Ovary (tissue), 9 donors: ENCODE results near the gene DENND2D. TPM values are rescaled to one million over a fixed set of nuclear protein-coding genes. Genes with fewer than 3 reads are reported as not detected.

Experiments used
- DNase-seq, 5 donors: peaks; one replicate each; pipeline ENCODE4 v3.0.0-alpha.2; 2019 to 2020
- H3K27ac ChIP-seq, 2 donors: fragments of 200-600 bp; one replicate each; pipeline versions ENCODE4 v1.5.1 to v1.8.0; 2019 to 2022
- H3K27me3 ChIP-seq: fragments of 200-600 bp; one replicate; pipeline ENCODE4 v1.8.0; 2022
- H3K36me3 ChIP-seq: fragments of 200-600 bp; sonication (generic); one replicate; pipeline ENCODE4 v1.5.1; 2019
- H3K4me1 ChIP-seq: one replicate; pipeline ENCODE4 v1.8.1; 2013; ENCODE audit warnings: mild to moderate bottlenecking, moderate library complexity; ENCODE audit not compliant: insufficient read depth
- H3K4me3 ChIP-seq: fragments of 200-600 bp; sonication (generic); one replicate; pipeline ENCODE4 v1.5.1; 2017
- H3K9me3 ChIP-seq, 2 donors: fragments of 200-600 bp in 1 of 2; sonication (generic) in 1 of 2; one replicate each; pipeline versions ENCODE4 v1.5.1 to v1.8.1; 2013 to 2019; ENCODE audit warnings: mild to moderate bottlenecking in 1 of 2, moderate library complexity in 1 of 2
- CTCF ChIP-seq, 3 donors: fragments of 450-650 bp in 2 of 3; fragments of 200-600 bp in 1 of 3; IDR thresholded peaks; one replicate each; pipeline versions ENCODE4 v1.5.1 to v1.8.0; 2016 to 2022; ENCODE audit warnings: antibody characterized with exemption in 3 of 3, mild to moderate bottlenecking in 1 of 3
- EP300 ChIP-seq: sonication (generic); formaldehyde crosslinking; IDR thresholded peaks from one replicate; pipeline ENCODE4 v1.6.1; 2017; ENCODE audit warnings: antibody characterized with exemption
- POLR2A ChIP-seq: fragments of 450-650 bp; IDR thresholded peaks from one replicate; pipeline ENCODE4 v1.6.1; 2017; ENCODE audit warnings: antibody characterized with exemption, mild to moderate bottlenecking, moderate library complexity
- WGBS, 3 donors: extraction: QIAGEN DNeasy Blood & Tissue Kit in 1 of 3; methylation state at CpG; one replicate each; pipeline versions ENCODE4 v1.1.5 to v1.1.7; 2013 to 2017; 5-methylcytosine and 5-hydroxymethylcytosine counted together
- intact Hi-C, 4 donors: fragments of 100-400 bp; cut with DNase I; formaldehyde crosslinking; loops; one replicate each; pipeline versions ENCODE4 v1.11.0 to v1.15.1; 2022 to 2023
- polyA plus RNA-seq, 2 donors: library from polyadenylated mRNA; stranded (reverse); fragments of 200-250 nt in 1 of 2; fragments of 350-450 nt in 1 of 2; fragmentation: Illumina TruSeq in 1 of 2; extraction: RNeasy Lipid Tissue Mini Kit (QIAGEN cat#74804) in 1 of 2; gene quantifications; one replicate each; pipeline ENCODE4 v1.2.3, GENCODE V29; 2013 to 2014
- total RNA-seq, 7 donors: library from RNA; depleted of rRNA in 2 of 7; stranded (reverse); fragments of >200 nt in 2 of 7; fragmentation: NEBNext Ultra II Directional in 3 of 7; extraction: Animal tissue kit (Norgen Biotek cat#: 25700) in 3 of 7; gene quantifications; one replicate each; pipeline versions ENCODE4 v1.1.0 to v1.2.4, GENCODE V29; 2016 to 2023
- donor health status: DM: no; HTN: no; CAD: no; lungs with moderate emphysema.
- donor health status: DM: no; HTN: no; CAD: no.
- donor health status: Bipolar disorder and iron deficiency.
- donor health status: DM: yes; HTN: yes; CAD: no.
- donor health status: DM: no; HTN: no; CAD: no.
- donor health status: DM: yes; HTN: yes; CAD: no.

Gene DENND2D
- total and polyA plus RNA-seq, 9 donors: 2.5 to 19.0 (median 9.5) TPM

- Histone ChIP-seq H3K27me3 (no peaks in the 10 kb centered on the region), H3K27ac (no peak overlapping the region), H3K36me3 (no peaks in the 10 kb centered on the region), H3K4me3 (no peak overlapping the region), H3K9me3 (no peaks in the 10 kb centered on the region), H3K4me1 (peaks cover 2% of the 10 kb centered on the region)
- intact Hi-C loops: no loop called here
- WGBS, 3 donors: 29 to 50% (median 29%) methylated on average over 4 of the region's 4 CpGs
- TF ChIP-seq POLR2A (no peak), EP300 (no peak), CTCF (IDR thresholded peaks at IDR 0.05) (no peak)
- DNase-seq: no peak
Measured at GRCh38 chr1:111163363-111163762, 37.1 kb downstream of the DENND2D start.

GRCh38 chr1:111162488-111162880 is 38.0 kb downstream of the DENND2D start:
- H3K9me3 ChIP-seq: no peaks in the 10 kb centered on the region
- WGBS, 3 donors: 82 to 88% (median 88%) methylated on average over 2 of the region's 2 CpGs
- peaks cover 2% of the 10 kb centered on the region for H3K4me1 ChIP-seq
- H3K27me3 ChIP-seq: no peaks in the 10 kb centered on the region
- no peak overlapping the region for H3K4me3 ChIP-seq
- H3K27ac ChIP-seq: no peak overlapping the region
- DNase-seq: no peak
- intact Hi-C loops: no loop called here
- no peak for TF ChIP-seq CTCF (IDR thresholded peaks at IDR 0.05)
- no peak for TF ChIP-seq POLR2A
- TF ChIP-seq EP300: no peak
- H3K36me3 ChIP-seq: no peaks in the 10 kb centered on the region

- Histone ChIP-seq H3K36me3 (no peaks in the 10 kb centered on the region), H3K9me3 (no peaks in the 10 kb centered on the region), H3K27me3 (no peaks in the 10 kb centered on the region), H3K4me1 (peaks cover 2% of the 10 kb centered on the region), H3K4me3 (no peak overlapping the region), H3K27ac (no peak overlapping the region)
- DNase-seq: no peak
- WGBS, 3 donors: 3 to 10% (median 5%) methylated on average over 1 of the region's 1 CpG
- TF ChIP-seq POLR2A (no peak), EP300 (no peak)
- intact Hi-C loops: no loop called here
Measured at GRCh38 chr1:111161843-111162487, 38.5 kb downstream of the DENND2D start.

GRCh38 chr1:111157431-111157830 is 43.0 kb downstream of the DENND2D start:
- Histone ChIP-seq H3K4me3 (no peak overlapping the region), H3K4me1 (peaks cover 5% of the 10 kb centered on the region), H3K27me3 (no peaks in the 10 kb centered on the region), H3K27ac (no peak overlapping the region), H3K36me3 (no peaks in the 10 kb centered on the region), H3K9me3 (no peaks in the 10 kb centered on the region)
- intact Hi-C loops: no loop called here
- TF ChIP-seq CTCF (IDR thresholded peaks at IDR 0.05) (no peak), EP300 (no peak), POLR2A (no peak)
- 97 to 99% (median 98%) methylated on average over 2 of the region's 2 CpGs for WGBS, 3 donors
- DNase-seq: no peak
